ENCODE results near the gene LTBP2. TPM values are rescaled to one million over a fixed set of nuclear protein-coding genes. Genes with fewer than 3 reads are reported as not detected.
A peak's percentile ranks its signal among the peaks of the same experiment; 100 is the strongest.

The LTBP2 gene
- total and polyA plus RNA-seq, 2 experiments from 2014 or later, result 2.0 to 5.4 TPM

- H3K36me3 ChIP-seq, result no peaks in the 10 kb centered on the region
- TF ChIP-seq CTCF (IDR thresholded peaks at IDR 0.05; ENCODE audit: low read depth, low read length), result no peak
- H3K9me3 ChIP-seq (ENCODE audit: low read depth), result no peaks in the 10 kb centered on the region
- no peak overlapping the region for H3K27ac ChIP-seq
- H3K4me1 ChIP-seq (ENCODE audit: low read depth), result peaks cover 4% of the 10 kb centered on the region
- no peak overlapping the region for H3K4me3 ChIP-seq
- no peaks in the 10 kb centered on the region for H3K27me3 ChIP-seq
- no peak for DNase-seq (ENCODE audit: low read depth in 1 of 2, low spot score in 1 of 2)
These were observed 84.2 kb downstream of the LTBP2 start for GRCh38 chr14:74527736-74528280.

GRCh38 chr14:74526854-74527585 is 85.0 kb downstream of the LTBP2 start:
- Histone ChIP-seq H3K4me3 (no peak overlapping the region), H3K27me3 (no peaks in the 10 kb centered on the region), H3K36me3 (no peaks in the 10 kb centered on the region), H3K9me3 (ENCODE audit: low read depth) (no peaks in the 10 kb centered on the region), H3K27ac (no peak overlapping the region), H3K4me1 (ENCODE audit: low read depth) (peaks cover 4% of the 10 kb centered on the region)
- DNase-seq (ENCODE audit: low read depth in 1 of 2, low spot score in 1 of 2), result peak in 1 of 2 donors; percentile 10
- TF ChIP-seq CTCF (IDR thresholded peaks at IDR 0.05; ENCODE audit: low read depth, low read length), result no peak

- no peak overlapping the region for H3K27ac ChIP-seq
- DNase-seq (ENCODE audit: low read depth in 1 of 2, low spot score in 1 of 2), result no peak
- no peaks in the 10 kb centered on the region for H3K4me1 ChIP-seq (ENCODE audit: low read depth)
- no peak overlapping the region for H3K4me3 ChIP-seq
- no peaks in the 10 kb centered on the region for H3K9me3 ChIP-seq (ENCODE audit: low read depth)
- no peaks in the 10 kb centered on the region for H3K36me3 ChIP-seq
- no peak for TF ChIP-seq CTCF (IDR thresholded peaks at IDR 0.05; ENCODE audit: low read depth, low read length)
- H3K27me3 ChIP-seq, result no peaks in the 10 kb centered on the region
These were observed 86.6 kb downstream of the LTBP2 start for GRCh38 chr14:74525361-74525851.

- Histone ChIP-seq H3K4me3 (no peak overlapping the region), H3K27me3 (no peaks in the 10 kb centered on the region), H3K9me3 (ENCODE audit: low read depth) (no peaks in the 10 kb centered on the region), H3K36me3 (no peaks in the 10 kb centered on the region), H3K4me1 (ENCODE audit: low read depth) (no peaks in the 10 kb centered on the region), H3K27ac (no peak overlapping the region)
- TF ChIP-seq CTCF (IDR thresholded peaks at IDR 0.05; ENCODE audit: low read depth, low read length), result no peak
- DNase-seq (ENCODE audit: low read depth in 1 of 2, low spot score in 1 of 2), result no peak
These were observed 87.3 kb downstream of the LTBP2 start for GRCh38 chr14:74524812-74525135.

GRCh38 chr14:74524076-74524811 is 87.8 kb downstream of the LTBP2 start:
- no peak for TF ChIP-seq CTCF (IDR thresholded peaks at IDR 0.05; ENCODE audit: low read depth, low read length)
- H3K27me3 ChIP-seq, result no peaks in the 10 kb centered on the region
- H3K27ac ChIP-seq, result no peak overlapping the region
- no peak overlapping the region for H3K4me3 ChIP-seq
- DNase-seq (ENCODE audit: low read depth in 1 of 2, low spot score in 1 of 2), result peak in 1 of 2 donors; percentile 34
- no peaks in the 10 kb centered on the region for H3K4me1 ChIP-seq (ENCODE audit: low read depth)
- no peaks in the 10 kb centered on the region for H3K36me3 ChIP-seq
- no peaks in the 10 kb centered on the region for H3K9me3 ChIP-seq (ENCODE audit: low read depth)
